HUES6 (cell line): Measurements from ENCODE around the gene NBPF9.
"Not testable (repeated sequence)": the region's sequence is repeated elsewhere in the genome, so short reads cannot be mapped to it uniquely, and the experiment has no call there.

Experiments
- H3K27ac ChIP-seq: 2 replicates; pipeline ENCODE4 v1.7.0; 2013; ENCODE audit warnings: low read depth, mild to moderate bottlenecking, low read length, inconsistent platforms
- H3K27me3 ChIP-seq: 2 replicates; pipeline ENCODE4 v1.6.1; 2013; ENCODE audit warnings: low read length; ENCODE audit not compliant: control insufficient read depth, insufficient read depth
- H3K36me3 ChIP-seq: 2 replicates; pipeline ENCODE4 v1.6.1; 2013; ENCODE audit warnings: low read length; ENCODE audit not compliant: control insufficient read depth, insufficient read depth
- H3K4me1 ChIP-seq: 2 replicates; pipeline ENCODE4 v1.6.1; 2013; ENCODE audit warnings: low read length; ENCODE audit not compliant: control insufficient read depth, insufficient read depth
- H3K4me3 ChIP-seq: 2 replicates; pipeline ENCODE4 v1.5.1; 2013; ENCODE audit warnings: low read depth, low read length
- H3K9ac ChIP-seq: one replicate; pipeline ENCODE4 v1.6.1; 2013; ENCODE audit warnings: mild to moderate bottlenecking, low read length
- H3K9me3 ChIP-seq: 2 replicates; pipeline ENCODE4 v1.6.1; 2013; ENCODE audit warnings: low read depth, low read length; ENCODE audit not compliant: control insufficient read depth, insufficient read depth

NBPF9 gene

DNA sequence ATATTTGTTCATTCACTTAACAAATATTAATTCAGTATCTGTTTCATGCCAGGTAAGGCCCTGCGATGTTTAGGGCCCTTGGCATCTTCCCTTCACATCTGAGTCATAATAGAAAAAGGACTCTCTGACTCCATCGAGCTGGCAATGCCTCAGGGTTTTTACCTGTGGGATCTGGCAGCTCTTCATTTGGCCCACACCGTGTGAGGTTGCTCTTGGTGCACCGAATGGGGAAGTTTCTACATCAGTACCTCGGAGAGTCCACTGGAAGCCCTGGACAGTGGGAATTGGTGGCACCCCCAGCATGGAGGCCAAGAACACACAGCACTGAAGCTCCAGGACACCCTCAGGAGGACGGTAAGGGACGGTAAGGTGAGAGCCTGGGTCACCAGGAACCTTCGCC is 5.1 kb downstream of the NBPF9 start:
- not testable (repeated sequence) for H3K4me1 ChIP-seq, H3K27ac ChIP-seq, H3K9me3 ChIP-seq, H3K36me3 ChIP-seq, H3K4me3 ChIP-seq, H3K9ac ChIP-seq, H3K27me3 ChIP-seq

DNA sequence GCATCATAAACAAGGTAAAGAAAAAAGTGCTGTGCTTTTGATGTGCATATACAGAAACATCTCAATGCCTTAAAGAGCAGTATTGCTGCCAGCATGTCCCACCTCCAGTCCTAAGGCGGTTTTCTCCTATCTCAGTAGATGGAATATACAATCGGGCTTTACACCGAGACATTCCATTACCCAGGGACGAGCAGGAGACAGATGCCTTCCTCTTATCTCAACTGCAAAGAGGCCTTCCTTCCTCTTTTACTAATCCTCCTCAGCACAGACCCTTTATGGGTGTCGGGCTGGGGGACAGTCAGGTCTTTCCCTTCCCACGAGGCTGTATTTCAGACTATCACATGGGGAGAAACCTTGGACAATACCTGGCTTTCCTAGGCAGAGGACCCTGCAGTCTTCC is 10.2 kb downstream of the NBPF9 start:
- H3K9ac ChIP-seq, H3K9me3 ChIP-seq, H3K4me1 ChIP-seq, H3K27ac ChIP-seq, H3K27me3 ChIP-seq, H3K36me3 ChIP-seq, H3K4me3 ChIP-seq: not testable (repeated sequence)

DNA sequence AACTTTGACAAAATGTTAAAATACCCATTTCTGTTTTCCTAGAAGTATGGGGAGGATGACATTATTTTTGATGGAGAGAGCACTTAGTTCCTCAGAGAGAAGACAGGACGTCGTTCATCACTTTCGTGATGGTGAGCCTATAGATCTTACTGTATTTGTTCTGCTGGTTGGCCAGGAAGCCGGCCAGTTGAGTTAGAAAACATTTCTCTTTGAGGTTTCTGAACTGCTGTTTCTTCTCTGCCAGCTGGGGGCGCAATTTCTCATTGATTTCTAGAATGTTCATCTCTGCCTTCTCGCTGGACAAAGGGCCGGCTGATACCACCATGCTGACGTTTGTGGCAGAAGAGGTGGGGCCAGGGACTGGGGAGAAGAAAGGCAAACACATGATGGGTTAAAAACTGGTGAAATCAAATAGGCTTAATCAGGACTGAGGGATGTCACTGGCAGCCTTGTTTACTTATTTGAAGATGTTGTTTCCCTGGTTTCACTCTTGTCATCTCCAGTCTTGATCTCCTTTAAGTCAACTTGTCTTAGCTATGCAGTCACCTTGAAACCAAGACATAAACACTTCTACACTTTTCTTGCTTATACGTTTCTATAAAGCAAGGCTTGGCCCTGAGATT is 27.7 kb downstream of the NBPF9 start:
- not testable (repeated sequence) for H3K9ac ChIP-seq, H3K9me3 ChIP-seq, H3K4me1 ChIP-seq, H3K27me3 ChIP-seq, H3K27ac ChIP-seq, H3K36me3 ChIP-seq, H3K4me3 ChIP-seq

DNA sequence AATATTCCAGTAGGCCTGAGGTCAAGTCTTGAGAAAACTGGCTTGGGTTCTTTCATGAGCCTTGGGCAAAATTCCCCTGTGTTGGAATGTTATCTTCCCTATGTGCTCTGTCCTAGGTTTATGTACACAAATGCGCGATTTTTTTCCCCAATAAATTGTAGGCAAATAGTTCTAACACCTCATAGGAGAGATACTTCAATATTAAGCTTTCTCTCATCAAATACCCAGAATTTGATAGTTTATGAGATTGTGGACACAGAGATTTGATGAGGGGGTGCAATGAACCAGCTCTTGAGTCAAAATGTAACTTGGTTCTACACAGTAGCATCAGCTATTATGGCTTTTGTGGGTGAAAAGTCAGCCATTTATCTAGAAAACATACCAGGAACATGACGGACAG is 38.7 kb downstream of the NBPF9 start:
- not testable (repeated sequence) for H3K27ac ChIP-seq, H3K9ac ChIP-seq, H3K4me1 ChIP-seq, H3K27me3 ChIP-seq, H3K4me3 ChIP-seq, H3K9me3 ChIP-seq, H3K36me3 ChIP-seq

DNA sequence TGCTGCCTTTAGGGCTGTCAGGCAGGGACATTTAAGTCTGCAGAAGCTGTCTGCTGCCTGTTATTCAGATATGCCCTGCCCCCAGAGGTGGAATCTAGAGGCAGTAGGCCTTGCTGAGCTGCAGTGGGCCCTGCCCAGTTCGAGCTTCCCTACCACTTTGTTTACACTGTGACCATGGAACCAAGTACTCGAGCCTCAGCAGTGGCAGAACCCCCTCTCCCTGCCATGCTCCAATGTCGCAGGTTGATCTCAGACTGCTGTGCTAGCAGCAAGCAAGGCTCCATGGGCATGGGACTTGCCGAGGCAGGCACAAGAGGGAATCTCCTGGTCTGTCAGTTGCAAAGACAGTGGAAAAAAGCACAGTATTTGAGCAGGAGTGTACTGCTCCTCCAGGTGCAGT is 60.3 kb downstream of the NBPF9 start:
- H3K36me3 ChIP-seq, H3K27ac ChIP-seq, H3K9ac ChIP-seq, H3K27me3 ChIP-seq, H3K4me3 ChIP-seq, H3K9me3 ChIP-seq, H3K4me1 ChIP-seq: not testable (repeated sequence)

DNA sequence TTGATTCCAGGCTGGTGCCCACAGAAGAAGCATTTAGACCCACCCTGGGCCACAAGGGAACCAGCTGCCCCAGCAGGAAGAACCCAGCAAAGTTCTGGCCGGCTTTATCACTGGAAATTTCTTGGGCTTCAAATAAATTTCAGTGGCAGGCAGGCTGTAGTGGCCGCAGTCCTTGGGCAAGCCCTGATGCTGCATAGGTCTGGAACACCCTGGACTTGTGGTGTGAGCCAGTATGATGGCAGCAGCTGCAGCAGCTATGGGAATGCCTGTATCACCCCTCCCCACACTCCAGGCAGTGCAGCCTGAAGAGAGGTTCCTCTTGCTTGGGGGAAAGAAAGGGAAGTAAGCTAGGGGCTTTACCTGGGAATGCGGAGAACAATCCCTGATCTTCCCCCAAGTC is 69.4 kb downstream of the NBPF9 start:
- H3K4me1 ChIP-seq, H3K9ac ChIP-seq, H3K9me3 ChIP-seq, H3K27me3 ChIP-seq, H3K36me3 ChIP-seq, H3K4me3 ChIP-seq, H3K27ac ChIP-seq: not testable (repeated sequence)

DNA sequence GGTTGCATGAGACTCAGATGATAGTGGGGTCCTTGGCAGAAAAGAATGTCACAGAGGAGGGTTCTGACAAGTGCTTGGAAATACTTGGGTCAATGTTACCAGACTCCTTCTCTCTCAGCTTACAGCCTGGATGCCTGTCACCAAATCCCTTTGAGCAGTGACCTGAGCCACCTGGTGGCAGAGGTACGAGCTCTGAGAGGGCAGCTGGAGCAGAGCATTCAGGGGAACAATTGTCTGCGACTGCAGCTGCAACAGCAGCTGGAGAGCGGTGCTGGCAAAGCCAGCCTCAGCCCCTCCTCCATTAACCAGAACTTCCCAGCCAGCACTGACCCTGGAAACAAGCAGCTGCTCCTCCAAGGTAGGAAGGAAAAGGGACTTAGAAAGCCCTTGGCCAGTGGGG is 79.0 kb downstream of the NBPF9 start:
- not testable (repeated sequence) for H3K27ac ChIP-seq, H3K27me3 ChIP-seq, H3K36me3 ChIP-seq, H3K4me1 ChIP-seq, H3K9me3 ChIP-seq, H3K9ac ChIP-seq, H3K4me3 ChIP-seq

DNA sequence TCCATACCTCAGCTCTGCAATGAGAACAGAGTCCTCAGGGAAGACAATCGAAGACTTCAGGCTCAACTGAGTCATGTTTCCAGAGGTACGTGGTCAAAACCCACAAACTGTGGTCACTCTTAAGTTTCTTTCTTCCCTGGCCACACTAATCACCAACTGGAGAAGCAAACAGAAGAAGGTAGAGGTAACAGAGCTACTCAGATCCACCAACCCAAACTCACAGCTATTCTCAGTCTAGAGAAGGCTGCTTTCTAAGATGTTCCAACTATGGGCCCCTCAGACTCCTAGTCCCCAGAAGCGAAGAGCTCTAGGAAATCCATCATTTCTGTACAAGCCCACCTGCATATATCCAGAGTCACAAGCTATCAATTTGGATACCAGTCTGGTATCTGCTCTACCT is 84.8 kb downstream of the NBPF9 start:
- not testable (repeated sequence) for H3K9ac ChIP-seq, H3K4me3 ChIP-seq

DNA sequence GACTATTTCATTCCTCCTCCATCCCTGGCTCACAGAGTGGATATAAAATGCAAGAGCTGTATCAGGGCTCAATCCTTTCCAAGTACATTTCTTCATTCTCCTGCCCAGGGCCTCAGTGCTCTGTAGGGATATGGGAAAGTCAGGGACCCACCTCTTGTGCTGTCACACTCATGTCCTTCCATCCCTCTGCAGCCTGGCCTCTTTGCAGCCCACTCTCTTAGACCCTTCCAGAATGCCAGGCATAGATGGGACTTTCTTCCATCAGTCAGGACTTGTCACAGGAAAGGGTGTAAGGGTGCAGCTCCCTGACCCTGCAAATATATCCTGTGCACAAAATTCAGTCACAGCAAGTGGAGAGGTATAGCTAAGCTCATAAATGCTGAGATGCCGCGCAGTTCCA is 86.7 kb downstream of the NBPF9 start:
- H3K4me1 ChIP-seq, H3K9ac ChIP-seq, H3K36me3 ChIP-seq, H3K27ac ChIP-seq, H3K4me3 ChIP-seq, H3K9me3 ChIP-seq, H3K27me3 ChIP-seq: not testable (repeated sequence)

More for the DNA sequence above, 84.8 kb downstream of the NBPF9 start:
- H3K9me3 ChIP-seq, H3K27ac ChIP-seq, H3K36me3 ChIP-seq, H3K27me3 ChIP-seq, H3K4me1 ChIP-seq: not testable (repeated sequence)

DNA sequence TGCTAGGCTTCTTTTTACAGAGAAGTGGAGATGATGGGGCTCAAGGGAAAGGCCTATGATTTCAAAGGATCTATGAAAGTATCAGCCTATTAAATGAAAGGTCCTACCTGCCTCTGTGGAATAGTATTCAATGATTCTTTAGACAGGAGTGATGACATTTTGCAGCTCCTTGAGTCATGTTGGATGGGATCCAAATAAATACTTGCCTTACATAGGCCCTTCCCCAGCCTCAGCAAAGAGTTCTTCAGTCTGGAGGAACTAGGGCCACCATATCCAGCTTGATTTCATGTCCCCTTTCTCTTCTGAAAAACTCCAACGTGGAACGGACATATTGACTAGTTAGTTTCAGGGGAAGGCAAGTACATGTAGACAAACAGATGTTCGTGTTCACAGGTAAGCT is 87.8 kb downstream of the NBPF9 start:
- H3K4me1 ChIP-seq, H3K27ac ChIP-seq, H3K4me3 ChIP-seq, H3K27me3 ChIP-seq, H3K9me3 ChIP-seq, H3K36me3 ChIP-seq, H3K9ac ChIP-seq: not testable (repeated sequence)

DNA sequence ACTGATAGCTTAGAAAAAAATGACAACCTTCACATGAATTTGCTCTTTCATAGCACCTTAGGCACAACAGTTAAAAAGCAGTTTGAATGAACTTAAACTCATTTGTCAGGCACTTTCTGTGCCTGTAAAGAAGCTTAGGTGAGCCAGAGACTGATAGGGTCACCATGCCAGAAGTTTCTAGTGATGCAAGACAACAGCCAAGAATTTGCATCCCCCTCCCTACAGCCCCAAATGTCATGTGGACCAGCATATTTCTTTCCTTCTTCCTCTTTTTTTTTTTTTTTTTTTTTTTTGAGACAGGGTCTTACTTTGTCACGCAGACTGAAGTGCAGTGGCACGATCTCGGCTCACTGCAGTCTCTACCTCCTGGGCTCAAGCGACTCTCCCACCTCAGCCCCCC is 89.8 kb downstream of the NBPF9 start:
- not testable (repeated sequence) for H3K27me3 ChIP-seq, H3K4me1 ChIP-seq, H3K27ac ChIP-seq

DNA sequence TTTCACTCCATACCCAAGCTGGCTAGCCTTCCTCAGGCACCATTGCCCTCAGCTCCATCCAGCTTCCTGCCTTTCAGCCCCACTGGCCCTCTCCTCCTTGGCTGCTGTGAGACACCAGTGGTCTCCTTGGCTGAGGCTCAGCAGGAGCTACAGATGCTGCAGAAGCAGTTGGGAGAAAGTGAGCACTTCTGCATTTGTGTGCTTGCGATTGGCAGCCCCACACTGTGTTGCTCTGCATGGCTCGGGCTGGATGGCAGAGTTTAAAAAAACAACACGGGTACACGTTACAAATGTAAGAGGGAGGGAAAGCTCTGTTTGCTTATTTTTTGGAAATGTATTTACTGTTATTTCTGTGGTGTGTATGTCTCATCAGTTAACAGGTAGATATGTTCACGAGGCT is 90.8 kb downstream of the NBPF9 start:
- not testable (repeated sequence) for H3K4me3 ChIP-seq, H3K9me3 ChIP-seq, H3K27ac ChIP-seq, H3K9ac ChIP-seq, H3K27me3 ChIP-seq, H3K36me3 ChIP-seq, H3K4me1 ChIP-seq

More for the DNA sequence above, 89.8 kb downstream of the NBPF9 start:
- not testable (repeated sequence) for H3K36me3 ChIP-seq, H3K9ac ChIP-seq, H3K9me3 ChIP-seq, H3K4me3 ChIP-seq
